A549 (cell line): ENCODE measurements around the gene DLGAP1.

Experiments
- BHLHE40 ChIP-seq: IDR thresholded peaks from 2 replicates; pipeline ENCODE4 v1.6.1; 2012; ENCODE audit warnings: low read depth, low read length, inconsistent platforms
- CHD2 ChIP-seq: fragments of 150-350 bp; IDR thresholded peaks from 2 replicates; pipeline ENCODE4 v1.6.1; 2014; ENCODE audit warnings: low read length; ENCODE audit not compliant: partially characterized antibody
- EP300 ChIP-seq, 2 experiments: fragments of >200 bp; sonication (Bioruptor Twin); formaldehyde crosslinking; IDR thresholded peaks; 2 replicates in 1 of 2; 3 replicates in 1 of 2; pipeline ENCODE4 v1.6.1; 2016 to 2017
- POLR2A ChIP-seq: IDR thresholded peaks from 2 replicates; pipeline ENCODE4 v1.6.1; 2012; ENCODE audit warnings: mild to moderate bottlenecking, low read length
- SMC3 ChIP-seq: fragments of >200 bp; sonication (Bioruptor Twin); formaldehyde crosslinking; IDR thresholded peaks from 3 replicates; pipeline ENCODE4 v1.6.1; 2018; ENCODE audit warnings: inconsistent platforms
- TF ChIP-seq, protein P1 (sequence below): fragments of >200 bp; sonication (Bioruptor Twin); formaldehyde crosslinking; IDR thresholded peaks from 3 replicates; pipeline ENCODE4 v1.5.1; 2016
- TF ChIP-seq, protein P2 (sequence below): fragments of 200-600 bp; sonication (generic); IDR thresholded peaks from 2 replicates; pipeline ENCODE4 v1.6.1; 2016; ENCODE audit warnings: antibody characterized with exemption, mild to moderate bottlenecking, moderate library complexity
- TF ChIP-seq, protein P3 (sequence below): fragments of 450-650 bp; IDR thresholded peaks from 2 replicates; pipeline ENCODE4 v1.6.1; 2014; ENCODE audit warnings: antibody characterized with exemption

DNA sequence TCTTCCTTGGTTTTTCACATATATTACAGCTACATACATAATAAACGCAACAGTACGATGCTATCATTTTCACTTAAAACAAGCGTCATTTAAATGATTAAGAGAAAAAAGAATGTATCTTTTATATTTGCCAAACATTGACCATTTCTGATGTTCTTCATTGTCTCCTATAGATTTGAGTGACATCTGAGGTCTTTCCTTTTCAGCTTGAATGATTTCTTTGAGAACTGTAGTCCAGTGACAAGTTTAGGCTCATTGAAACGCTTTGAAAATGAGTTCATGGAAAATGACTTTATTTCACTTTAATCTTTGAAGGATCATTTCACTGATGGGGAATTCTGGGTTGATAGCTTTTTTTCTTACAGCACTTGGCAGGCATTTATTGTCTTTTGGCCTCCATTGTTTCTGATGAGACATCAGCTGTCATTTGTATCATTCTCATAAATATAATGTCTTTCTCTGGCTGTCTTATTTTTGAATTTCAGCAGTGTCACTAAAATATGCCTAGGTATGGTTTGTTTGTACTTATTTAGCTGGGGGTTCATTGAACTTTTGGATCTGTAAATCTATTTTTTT lies 994.2 kb downstream of the DLGAP1 start:
- TF ChIP-seq SMC3 (no peak), POLR2A (no peak), BHLHE40 (no peak), EP300 (IDR thresholded peaks at IDR 0.05) (no peak), CHD2 (no peak)
- TF ChIP-seq, protein P1, sequence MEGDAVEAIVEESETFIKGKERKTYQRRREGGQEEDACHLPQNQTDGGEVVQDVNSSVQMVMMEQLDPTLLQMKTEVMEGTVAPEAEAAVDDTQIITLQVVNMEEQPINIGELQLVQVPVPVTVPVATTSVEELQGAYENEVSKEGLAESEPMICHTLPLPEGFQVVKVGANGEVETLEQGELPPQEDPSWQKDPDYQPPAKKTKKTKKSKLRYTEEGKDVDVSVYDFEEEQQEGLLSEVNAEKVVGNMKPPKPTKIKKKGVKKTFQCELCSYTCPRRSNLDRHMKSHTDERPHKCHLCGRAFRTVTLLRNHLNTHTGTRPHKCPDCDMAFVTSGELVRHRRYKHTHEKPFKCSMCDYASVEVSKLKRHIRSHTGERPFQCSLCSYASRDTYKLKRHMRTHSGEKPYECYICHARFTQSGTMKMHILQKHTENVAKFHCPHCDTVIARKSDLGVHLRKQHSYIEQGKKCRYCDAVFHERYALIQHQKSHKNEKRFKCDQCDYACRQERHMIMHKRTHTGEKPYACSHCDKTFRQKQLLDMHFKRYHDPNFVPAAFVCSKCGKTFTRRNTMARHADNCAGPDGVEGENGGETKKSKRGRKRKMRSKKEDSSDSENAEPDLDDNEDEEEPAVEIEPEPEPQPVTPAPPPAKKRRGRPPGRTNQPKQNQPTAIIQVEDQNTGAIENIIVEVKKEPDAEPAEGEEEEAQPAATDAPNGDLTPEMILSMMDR, result no peak
- TF ChIP-seq, protein P2, sequence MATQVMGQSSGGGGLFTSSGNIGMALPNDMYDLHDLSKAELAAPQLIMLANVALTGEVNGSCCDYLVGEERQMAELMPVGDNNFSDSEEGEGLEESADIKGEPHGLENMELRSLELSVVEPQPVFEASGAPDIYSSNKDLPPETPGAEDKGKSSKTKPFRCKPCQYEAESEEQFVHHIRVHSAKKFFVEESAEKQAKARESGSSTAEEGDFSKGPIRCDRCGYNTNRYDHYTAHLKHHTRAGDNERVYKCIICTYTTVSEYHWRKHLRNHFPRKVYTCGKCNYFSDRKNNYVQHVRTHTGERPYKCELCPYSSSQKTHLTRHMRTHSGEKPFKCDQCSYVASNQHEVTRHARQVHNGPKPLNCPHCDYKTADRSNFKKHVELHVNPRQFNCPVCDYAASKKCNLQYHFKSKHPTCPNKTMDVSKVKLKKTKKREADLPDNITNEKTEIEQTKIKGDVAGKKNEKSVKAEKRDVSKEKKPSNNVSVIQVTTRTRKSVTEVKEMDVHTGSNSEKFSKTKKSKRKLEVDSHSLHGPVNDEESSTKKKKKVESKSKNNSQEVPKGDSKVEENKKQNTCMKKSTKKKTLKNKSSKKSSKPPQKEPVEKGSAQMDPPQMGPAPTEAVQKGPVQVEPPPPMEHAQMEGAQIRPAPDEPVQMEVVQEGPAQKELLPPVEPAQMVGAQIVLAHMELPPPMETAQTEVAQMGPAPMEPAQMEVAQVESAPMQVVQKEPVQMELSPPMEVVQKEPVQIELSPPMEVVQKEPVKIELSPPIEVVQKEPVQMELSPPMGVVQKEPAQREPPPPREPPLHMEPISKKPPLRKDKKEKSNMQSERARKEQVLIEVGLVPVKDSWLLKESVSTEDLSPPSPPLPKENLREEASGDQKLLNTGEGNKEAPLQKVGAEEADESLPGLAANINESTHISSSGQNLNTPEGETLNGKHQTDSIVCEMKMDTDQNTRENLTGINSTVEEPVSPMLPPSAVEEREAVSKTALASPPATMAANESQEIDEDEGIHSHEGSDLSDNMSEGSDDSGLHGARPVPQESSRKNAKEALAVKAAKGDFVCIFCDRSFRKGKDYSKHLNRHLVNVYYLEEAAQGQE, result no peak
- TF ChIP-seq, protein P3, sequence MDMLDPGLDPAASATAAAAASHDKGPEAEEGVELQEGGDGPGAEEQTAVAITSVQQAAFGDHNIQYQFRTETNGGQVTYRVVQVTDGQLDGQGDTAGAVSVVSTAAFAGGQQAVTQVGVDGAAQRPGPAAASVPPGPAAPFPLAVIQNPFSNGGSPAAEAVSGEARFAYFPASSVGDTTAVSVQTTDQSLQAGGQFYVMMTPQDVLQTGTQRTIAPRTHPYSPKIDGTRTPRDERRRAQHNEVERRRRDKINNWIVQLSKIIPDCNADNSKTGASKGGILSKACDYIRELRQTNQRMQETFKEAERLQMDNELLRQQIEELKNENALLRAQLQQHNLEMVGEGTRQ, result no peak
